Activated CD4-positive, alpha-beta memory T cell treated with anti-CD3 and anti-CD28 coated beads, Interleukin-2, amount 10 ng/mL, durations not matched to agents 7 days and 5 days (primary cell): ENCODE results near the gene MT1X. TPM values are rescaled to one million over a fixed set of nuclear protein-coding genes. Genes with fewer than 3 reads are reported as not detected.
A peak's percentile ranks its signal among the peaks of the same experiment; 100 is the strongest.
"Not testable (repeated sequence)": the region's sequence is repeated elsewhere in the genome, so short reads cannot be mapped to it uniquely, and the experiment has no call there.

Experiments
- CTCF ChIA-PET: fragments of 350-600 bp; sonication (Branson Sonifier 250); formaldehyde crosslinking; loops from one replicate; lab custom pipeline; 2021; ENCODE audit warnings: antibody characterized with exemption, inconsistent platforms; lab: Charles Lee
- POLR2A ChIA-PET: fragments of 350-600 bp; sonication (Branson Sonifier 250); formaldehyde crosslinking; loops from one replicate; lab custom pipeline; 2021; ENCODE audit warnings: antibody characterized with exemption; lab: Charles Lee
- DNase-seq: peaks from one replicate; pipeline ENCODE4 v3.0.0-alpha.2; 2020
- H3K27ac Mint-ChIP-seq: one replicate; pipeline ENCODE4 v1.8.0; 2021; ENCODE audit warnings: mild to moderate bottlenecking, mixed read lengths
- H3K27me3 Mint-ChIP-seq: one replicate; pipeline ENCODE4 v1.8.0; 2021; ENCODE audit warnings: mixed read lengths
- H3K36me3 Mint-ChIP-seq: one replicate; pipeline ENCODE4 v1.8.0; 2021; ENCODE audit warnings: low read depth, mixed read lengths
- H3K4me1 Mint-ChIP-seq: one replicate; pipeline ENCODE4 v1.8.0; 2021; ENCODE audit warnings: mixed read lengths
- H3K4me3 Mint-ChIP-seq: one replicate; pipeline ENCODE4 v1.8.0; 2021; ENCODE audit warnings: mild to moderate bottlenecking, mixed read lengths
- H3K9me3 Mint-ChIP-seq: one replicate; pipeline ENCODE4 v1.8.0; 2021; ENCODE audit warnings: mixed read lengths
- total RNA-seq, 2 experiments: library from RNA; stranded (reverse); gene quantifications; one replicate each; pipeline ENCODE4 v1.2.3, GENCODE V29; 2021

MT1X gene
- total RNA-seq, 2 experiments from 2014 or later, result 28.4 to 33.1 TPM

DNA sequence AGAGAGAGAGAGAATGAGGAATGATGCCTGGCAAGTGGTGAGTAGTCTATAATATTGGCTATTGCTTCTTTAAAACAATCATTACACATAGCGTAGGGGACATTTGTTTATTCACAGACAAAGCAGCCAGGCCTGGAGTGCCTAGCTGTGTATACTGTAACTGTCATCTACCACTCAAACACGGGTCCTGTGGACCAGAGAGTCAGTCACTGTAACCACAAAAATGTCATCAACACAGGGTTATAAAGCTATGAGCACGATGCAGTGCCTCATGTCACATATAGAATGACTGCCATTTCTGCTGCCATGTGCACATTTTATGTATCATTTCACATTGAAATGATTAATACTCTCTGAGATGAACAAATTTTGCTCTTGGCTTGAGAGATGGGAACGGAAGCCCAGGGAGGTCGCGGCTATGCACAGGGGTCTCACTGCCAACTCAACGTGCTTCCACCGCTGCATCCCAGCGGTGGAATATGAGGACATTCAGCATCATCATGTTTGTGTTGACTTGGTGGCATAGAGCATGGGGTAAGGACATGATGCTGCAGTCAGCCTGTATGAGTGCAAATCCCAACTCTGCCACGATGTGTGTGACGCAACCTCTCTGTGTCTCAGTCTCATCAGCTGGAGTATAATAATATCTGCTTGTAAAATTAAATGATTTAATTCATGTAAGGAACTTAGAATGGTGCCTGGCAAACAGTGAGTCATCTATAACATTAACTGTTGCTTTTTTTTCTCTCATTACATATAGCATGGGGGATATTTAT is 9.3 kb upstream of the MT1X start:
- DNase-seq, result no peak
- CTCF ChIA-PET, result interaction anchor here (0.8 to 1.7 kb wide), 5 partner anchors 12 to 116 kb away, joined by 3 to 8 read pairs (median 3); no protein-coding TSS in a partner anchor
- no peak overlapping the region for H3K27ac Mint-ChIP-seq
- POLR2A ChIA-PET, result interaction anchor here (0.6 to 0.8 kb wide), 2 partner anchors 11 to 29 kb away, joined by 3 read pairs; no protein-coding TSS in a partner anchor
- no peaks in the 10 kb centered on the region for H3K36me3 Mint-ChIP-seq
- peaks cover 30% of the 10 kb centered on the region for H3K4me1 Mint-ChIP-seq
- H3K9me3 Mint-ChIP-seq, result no peaks in the 10 kb centered on the region
- peaks cover 72% of the 10 kb centered on the region for H3K27me3 Mint-ChIP-seq
- H3K4me3 Mint-ChIP-seq, result no peak overlapping the region

DNA sequence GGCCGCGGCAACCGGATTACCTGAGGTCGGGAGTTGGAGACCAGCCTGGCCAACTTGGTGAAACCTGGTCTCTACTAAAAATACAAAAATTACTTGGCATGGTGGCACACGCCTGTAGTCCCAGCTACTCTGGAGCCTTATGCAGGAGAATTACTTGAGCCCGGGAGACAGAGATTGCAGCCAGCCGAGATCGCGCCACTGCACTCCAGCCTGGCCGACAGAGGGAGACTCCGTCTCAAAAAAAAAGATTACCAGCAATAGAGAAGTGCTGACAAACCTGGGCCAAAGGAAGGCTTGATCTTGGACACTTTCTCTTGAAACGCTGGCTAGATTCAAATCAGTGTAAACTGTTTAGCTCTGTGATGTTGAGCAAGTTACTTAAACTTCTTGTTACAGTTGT is 8.3 kb upstream of the MT1X start:
- Mint-ChIP-seq H3K9me3 (no peaks in the 10 kb centered on the region), H3K4me3 (no peak overlapping the region), H3K36me3 (no peaks in the 10 kb centered on the region), H3K27me3 (peaks cover 64% of the 10 kb centered on the region), H3K4me1 (peaks cover 22% of the 10 kb centered on the region), H3K27ac (no peak overlapping the region)
- POLR2A ChIA-PET, result interaction anchor here (0.6 to 1.1 kb wide), 2 partner anchors 8 to 10 kb away, joined by 3 to 5 read pairs; partner anchors contain the start of gene MT1X
- CTCF ChIA-PET, result interaction anchor here (1.0 to 1.7 kb wide), 3 partner anchors 28 to 254 kb away, joined by 3 to 8 read pairs (median 3); no protein-coding TSS in a partner anchor
- DNase-seq, result no peak

DNA sequence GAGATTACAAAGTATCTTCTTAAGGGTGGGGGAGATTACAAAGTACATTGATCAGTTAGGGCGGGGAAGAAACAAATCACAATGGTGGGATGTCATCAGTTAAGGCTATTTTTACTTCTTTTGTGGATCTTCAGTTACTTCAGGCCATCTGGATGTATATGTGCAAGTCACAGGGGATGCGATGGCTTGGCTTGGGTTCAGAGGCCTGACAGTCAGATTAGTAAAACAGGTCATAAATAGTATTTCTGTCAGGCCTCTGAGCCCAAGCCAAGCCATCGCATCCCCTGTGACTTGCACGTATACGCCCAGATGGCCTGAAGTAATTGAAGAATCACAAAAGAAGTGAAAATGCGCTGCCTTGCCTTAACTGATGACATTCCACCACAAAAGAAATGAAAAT is 7.7 kb upstream of the MT1X start:
- H3K4me3 Mint-ChIP-seq, H3K27ac Mint-ChIP-seq, DNase-seq, H3K36me3 Mint-ChIP-seq, H3K9me3 Mint-ChIP-seq: not testable (repeated sequence)
- CTCF ChIA-PET, result interaction anchor here (1.2 to 1.7 kb wide), 2 partner anchors 27 to 253 kb away, joined by 3 to 8 read pairs; no protein-coding TSS in a partner anchor
- Mint-ChIP-seq H3K4me1 (peaks cover 18% of the 10 kb centered on the region), H3K27me3 (peaks cover 58% of the 10 kb centered on the region)
- POLR2A ChIA-PET, result interaction anchor here (1.1 kb wide), 1 partner anchor 8 kb away, joined by 5 read pairs; the partner anchor contains the start of gene MT1X

DNA sequence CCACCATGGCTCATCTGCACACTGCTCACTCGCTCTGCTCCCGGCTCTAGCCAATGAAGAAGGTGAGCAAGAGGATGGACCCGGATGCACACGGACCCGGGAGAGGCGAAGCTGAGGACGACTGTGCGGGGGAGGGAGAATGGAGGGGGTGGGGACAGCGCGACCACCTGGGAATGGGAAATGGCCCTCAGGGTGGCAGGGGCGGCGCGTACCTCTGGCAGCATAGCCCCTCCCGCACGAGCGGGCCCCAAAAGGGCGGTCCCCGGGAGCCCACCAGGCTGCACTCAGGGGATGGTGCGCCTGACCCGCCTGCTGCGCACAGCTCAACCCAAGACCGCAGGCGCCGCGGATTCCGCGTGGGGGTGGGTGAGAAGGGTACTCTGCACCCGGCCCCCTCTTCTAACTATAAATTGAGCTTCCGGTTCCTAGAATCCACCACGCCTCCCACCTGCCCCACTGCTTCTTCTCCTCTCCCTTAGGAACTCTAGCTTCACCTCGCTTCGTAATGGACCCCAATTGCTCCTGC is 6.5 kb upstream of the MT1X start:
- CTCF ChIA-PET, result interaction anchor here (0.7 to 1.6 kb wide), 3 partner anchors 14 to 32 kb away, joined by 3 to 12 read pairs (median 3); no protein-coding TSS in a partner anchor
- Mint-ChIP-seq H3K4me3 (peak overlapping the region; percentile 44), H3K9me3 (no peaks in the 10 kb centered on the region), H3K4me1 (peaks cover 21% of the 10 kb centered on the region), H3K27ac (no peak overlapping the region), H3K36me3 (no peaks in the 10 kb centered on the region), H3K27me3 (peaks cover 46% of the 10 kb centered on the region)
- POLR2A ChIA-PET, result interaction anchor here (0.7 to 1.7 kb wide), 2 partner anchors 13 to 26 kb away, joined by 6 to 8 read pairs; no protein-coding TSS in a partner anchor
- peak; percentile 60 for DNase-seq

DNA sequence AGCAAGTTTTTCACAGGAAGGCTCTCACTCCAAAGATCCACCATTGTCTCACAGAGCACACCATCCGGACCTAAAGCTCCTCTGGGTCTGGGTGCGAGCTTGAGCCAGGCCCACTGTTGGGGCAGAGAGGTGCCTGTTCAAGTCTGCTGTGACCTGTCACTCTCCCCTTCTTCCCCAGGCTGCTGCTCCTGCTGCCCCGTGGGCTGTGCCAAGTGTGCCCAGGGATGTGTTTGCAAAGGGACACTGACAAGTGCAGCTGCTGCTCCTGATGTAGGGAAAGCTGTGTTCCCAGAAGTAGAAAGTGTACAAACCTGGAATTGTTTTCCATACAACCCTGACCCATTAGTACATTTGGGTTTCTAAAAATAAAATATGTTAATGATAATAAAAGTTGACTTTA is 4.8 kb upstream of the MT1X start:
- Mint-ChIP-seq H3K4me3 (no peak overlapping the region), H3K4me1 (peaks cover 30% of the 10 kb centered on the region), H3K27me3 (peaks cover 30% of the 10 kb centered on the region), H3K9me3 (no peaks in the 10 kb centered on the region), H3K27ac (no peak overlapping the region), H3K36me3 (no peaks in the 10 kb centered on the region)
- ChIA-PET POLR2A (no interaction called here), CTCF (no interaction called here)
- no peak for DNase-seq

DNA sequence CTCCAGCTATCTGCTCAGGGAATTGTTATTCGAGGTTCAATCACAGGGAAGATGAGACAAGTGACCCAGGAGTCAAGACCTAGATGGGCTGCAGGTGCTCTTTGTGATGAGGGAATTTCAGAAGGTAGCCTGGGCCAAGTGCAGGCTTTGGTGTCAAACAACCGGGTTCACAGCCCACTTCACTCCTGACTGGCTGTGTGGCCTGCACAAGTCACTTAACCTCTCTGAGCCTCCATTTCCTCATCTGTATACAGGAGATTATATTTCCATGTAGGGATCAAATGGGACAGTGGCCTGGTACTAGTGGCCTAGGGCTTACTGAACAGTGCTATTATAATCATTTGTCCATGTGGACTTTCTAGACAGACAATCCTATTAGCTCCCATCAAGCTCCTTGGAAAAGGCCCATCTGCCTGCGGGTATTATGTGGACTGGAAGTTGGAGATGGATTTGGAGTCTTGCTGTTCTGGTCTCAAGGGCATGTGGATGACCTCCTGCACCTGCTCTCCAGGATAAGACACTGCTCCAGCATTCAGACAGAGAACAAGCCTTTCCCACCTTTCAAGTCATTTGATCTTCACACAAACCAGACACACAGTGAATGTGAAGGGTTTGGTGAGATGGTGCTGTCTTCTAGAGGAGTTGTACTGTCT is 3.1 kb upstream of the MT1X start:
- DNase-seq, result no peak
- H3K9me3 Mint-ChIP-seq, result no peaks in the 10 kb centered on the region
- peaks cover 42% of the 10 kb centered on the region for H3K4me1 Mint-ChIP-seq
- peaks cover 2% of the 10 kb centered on the region for H3K36me3 Mint-ChIP-seq
- H3K4me3 Mint-ChIP-seq, result no peak overlapping the region
- peaks cover 15% of the 10 kb centered on the region for H3K27me3 Mint-ChIP-seq
- CTCF ChIA-PET, result interaction anchor here (0.6 kb wide), 1 partner anchor 238 kb away, joined by 5 read pairs; no protein-coding TSS in a partner anchor
- H3K27ac Mint-ChIP-seq, result no peak overlapping the region
- POLR2A ChIA-PET, result interaction anchor here (0.6 to 1.8 kb wide), 3 partner anchors 11 to 257 kb away, joined by 3 to 4 read pairs (median 4); partner anchors contain the start of genes MT1F and MT1G

DNA sequence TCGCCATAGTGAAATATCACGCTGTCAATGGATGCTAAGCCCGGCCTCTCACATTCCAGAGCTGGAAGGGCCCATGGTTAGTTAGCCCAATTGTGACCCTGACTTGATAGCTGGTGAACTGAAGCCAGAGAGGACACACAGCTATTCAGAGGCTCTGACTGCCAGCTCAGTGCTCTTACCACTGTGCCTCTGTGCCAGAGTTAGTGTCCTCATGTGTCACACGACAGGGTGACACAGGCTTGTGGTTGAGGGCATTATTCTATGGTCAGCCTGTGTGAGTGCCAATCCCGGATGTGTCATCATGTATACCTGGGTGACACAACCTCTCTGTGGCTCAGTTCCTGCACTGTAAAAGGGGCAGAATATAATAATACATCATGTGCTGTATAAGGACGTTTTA is 2.5 kb upstream of the MT1X start:
- Mint-ChIP-seq H3K27me3 (peaks cover 11% of the 10 kb centered on the region), H3K9me3 (no peaks in the 10 kb centered on the region), H3K36me3 (peaks cover 5% of the 10 kb centered on the region), H3K4me3 (no peak overlapping the region), H3K4me1 (peaks cover 41% of the 10 kb centered on the region), H3K27ac (no peak overlapping the region)
- no peak for DNase-seq
- ChIA-PET CTCF (no interaction called here), POLR2A (interaction anchor here (0.6 to 1.8 kb wide), 3 partner anchors 11 to 257 kb away, joined by 3 to 4 read pairs (median 4); partner anchors contain the start of genes MT1F and MT1G)

DNA sequence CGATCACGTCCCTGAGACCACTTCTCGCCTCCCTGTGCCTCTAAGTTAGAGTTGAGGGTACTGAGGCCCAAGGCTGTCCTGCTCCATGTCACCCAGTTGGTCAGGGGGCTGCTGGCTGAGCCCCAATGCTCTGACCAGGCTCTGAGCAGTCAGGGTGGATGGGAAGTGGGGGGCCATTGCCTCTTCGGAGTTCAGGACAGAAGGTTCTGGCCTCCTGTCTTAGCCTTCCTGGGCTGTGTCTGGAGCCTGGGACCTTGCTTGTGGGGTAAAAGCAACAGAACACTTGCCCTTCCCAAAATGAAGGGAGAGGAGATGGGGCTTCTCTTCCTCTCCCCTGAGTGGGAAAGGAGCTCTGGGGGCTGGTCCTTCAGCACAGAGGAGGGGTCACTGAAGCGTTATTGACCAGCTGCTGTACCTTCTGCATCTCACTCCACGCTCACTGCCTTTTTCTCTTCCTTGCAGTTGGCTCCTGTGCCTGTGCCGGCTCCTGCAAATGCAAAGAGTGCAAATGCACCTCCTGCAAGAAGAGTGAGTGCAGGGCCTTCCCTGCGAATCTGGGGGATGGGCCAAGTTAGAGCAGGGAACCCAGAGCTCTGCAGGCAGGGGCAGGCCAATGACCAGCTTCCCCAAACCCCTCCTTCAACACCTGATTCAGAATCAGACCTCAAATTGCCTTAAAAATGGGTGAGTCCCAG is 580 bp downstream of the MT1X start:
- POLR2A ChIA-PET, result interaction anchor here (0.7 to 2.5 kb wide), 32 partner anchors 9 to 248 kb away, joined by 3 to 29 read pairs (median 5); partner anchors contain the start of genes MT1E, MT1G, MT1H and MT2A
- Mint-ChIP-seq H3K4me3 (peak overlapping the region; percentile 89), H3K27me3 (no peaks in the 10 kb centered on the region), H3K9me3 (no peaks in the 10 kb centered on the region), H3K36me3 (peaks cover 9% of the 10 kb centered on the region), H3K27ac (peak overlapping the region; percentile 44), H3K4me1 (peaks cover 30% of the 10 kb centered on the region)
- no peak for DNase-seq
- CTCF ChIA-PET, result interaction anchor here (0.6 to 5.0 kb wide), 7 partner anchors 13 to 404 kb away, joined by 3 to 30 read pairs (median 4); no protein-coding TSS in a partner anchor

DNA sequence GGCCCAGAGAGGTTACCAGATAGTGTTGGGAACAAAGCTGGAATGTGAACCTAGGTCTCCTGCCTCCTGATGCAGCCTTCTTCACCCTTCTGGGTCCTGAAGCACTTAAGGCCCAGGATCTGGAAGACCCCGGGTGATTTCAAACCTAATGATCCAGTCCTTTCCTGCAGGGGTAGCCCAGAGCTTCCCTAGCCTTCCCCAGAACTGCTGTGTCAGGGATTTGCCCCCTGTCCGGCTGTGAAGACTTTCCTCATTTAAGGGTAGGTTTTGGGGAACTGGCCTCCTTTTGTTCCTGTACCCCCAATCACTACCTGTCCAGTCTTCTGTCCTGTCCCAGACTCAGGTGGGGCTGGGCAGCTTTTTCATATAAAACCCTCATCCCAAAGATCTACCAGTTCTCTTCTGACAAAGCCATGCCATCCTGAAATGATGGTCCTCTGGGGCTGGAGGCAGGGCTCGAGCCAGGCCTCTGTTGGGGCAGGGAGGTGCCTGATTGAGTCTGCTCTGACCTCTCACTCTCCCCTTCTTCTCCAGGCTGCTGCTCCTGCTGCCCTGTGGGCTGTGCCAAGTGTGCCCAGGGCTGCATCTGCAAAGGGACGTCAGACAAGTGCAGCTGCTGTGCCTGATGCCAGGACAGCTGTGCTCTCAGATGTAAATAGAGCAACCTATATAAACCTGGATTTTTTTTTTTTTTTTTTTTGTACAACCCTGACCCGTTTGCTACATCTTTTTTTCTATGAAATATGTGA is 1.3 kb downstream of the MT1X start:
- peaks cover 9% of the 10 kb centered on the region for H3K36me3 Mint-ChIP-seq
- ChIA-PET CTCF (interaction anchor here (1.3 to 5.0 kb wide), 4 partner anchors 12 to 74 kb away, joined by 3 to 30 read pairs (median 6); no protein-coding TSS in a partner anchor), POLR2A (interaction anchor here (0.8 to 2.5 kb wide), 28 partner anchors 10 to 248 kb away, joined by 3 to 29 read pairs (median 6); partner anchors contain the start of genes MT1E, MT1G, MT1H and MT2A)
- H3K4me3 Mint-ChIP-seq, result peak overlapping the region; percentile 89
- no peaks in the 10 kb centered on the region for H3K9me3 Mint-ChIP-seq
- no peak overlapping the region for H3K27ac Mint-ChIP-seq
- peaks cover 30% of the 10 kb centered on the region for H3K4me1 Mint-ChIP-seq
- peaks cover 2% of the 10 kb centered on the region for H3K27me3 Mint-ChIP-seq
- DNase-seq, result no peak

DNA sequence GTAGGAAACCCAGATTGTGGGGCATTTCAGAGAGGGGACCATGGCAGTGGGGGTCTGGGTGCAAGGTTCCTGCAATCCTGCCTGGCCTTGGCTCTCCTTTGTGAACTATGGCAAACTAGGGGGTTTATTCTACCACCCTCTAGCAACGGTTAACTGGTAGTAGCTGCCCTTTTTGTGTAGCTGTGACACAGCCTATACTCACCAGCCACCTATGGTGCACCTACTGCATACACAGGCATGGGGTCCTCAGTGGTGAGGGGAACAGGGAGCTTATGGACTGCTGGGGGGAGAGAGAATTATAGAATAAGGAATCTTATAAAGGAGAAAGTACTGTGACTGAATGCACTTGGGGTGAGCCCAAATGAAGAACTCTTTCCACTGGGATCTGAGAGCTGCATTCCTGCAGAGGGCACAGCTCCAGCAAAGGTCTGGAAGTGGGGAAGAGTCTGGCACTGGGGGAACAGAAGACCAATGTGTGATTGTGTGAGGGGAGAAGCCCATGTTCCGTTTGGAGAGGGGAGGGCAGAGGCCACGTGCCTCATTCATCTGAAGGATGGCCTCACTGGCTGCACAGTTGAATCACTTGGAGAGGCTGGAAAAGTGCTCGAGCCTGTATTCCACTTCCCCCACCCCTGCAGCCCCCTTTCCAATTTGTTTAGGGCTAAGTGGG is 2.1 kb downstream of the MT1X start:
- Mint-ChIP-seq H3K36me3 (peaks cover 9% of the 10 kb centered on the region), H3K27ac (no peak overlapping the region), H3K27me3 (peaks cover 4% of the 10 kb centered on the region), H3K4me3 (peak overlapping the region; percentile 44), H3K4me1 (peaks cover 30% of the 10 kb centered on the region), H3K9me3 (no peaks in the 10 kb centered on the region)
- CTCF ChIA-PET, result interaction anchor here (5.0 kb wide), 1 partner anchor 17 kb away, joined by 30 read pairs; no protein-coding TSS in a partner anchor
- DNase-seq, result no peak
- POLR2A ChIA-PET, result interaction anchor here (0.8 to 1.0 kb wide), 2 partner anchors 11 to 233 kb away, joined by 3 read pairs; partner anchors contain the start of genes NUDT21 and OGFOD1
